B cell (primary cell): Measurements from ENCODE around the gene KHDC4. TPM values are rescaled to one million over a fixed set of nuclear protein-coding genes. Genes with fewer than 3 reads are reported as not detected.
A peak's percentile ranks its signal among the peaks of the same experiment; 100 is the strongest.

Source experiments
- ATAC-seq: fragments of 200-7000 bp; cut with Tn5 transposase; one replicate; pipeline ENCODE4 v1.10.0; 2021; ENCODE audit warnings: low read depth, mild to moderate bottlenecking, moderate number of reproducible peaks, moderate library complexity
- CTCF ChIA-PET: fragments of 350-600 bp; sonication (Branson Sonifier 250); formaldehyde crosslinking; loops from one replicate; lab custom pipeline; 2021; ENCODE audit warnings: antibody characterized with exemption, inconsistent platforms; lab: Charles Lee
- POLR2A ChIA-PET: fragments of 350-600 bp; sonication (Branson Sonifier 250); formaldehyde crosslinking; loops from one replicate; lab custom pipeline; 2021; ENCODE audit warnings: antibody characterized with exemption; lab: Charles Lee
- DNase-seq: peaks from one replicate; pipeline ENCODE4 v3.0.0; 2013
- H2AFZ ChIP-seq: 2 replicates; pipeline ENCODE4 v1.6.1; 2012; ENCODE audit warnings: mild to moderate bottlenecking, low read depth, low read length; ENCODE audit not compliant: insufficient read depth, poor library complexity, severe bottlenecking
- H3K27ac ChIP-seq, 2 donors: 1 replicate in 1 of 2; 2 replicates in 1 of 2; pipeline ENCODE4 v1.5.1; 2012 to 2013; ENCODE audit warnings: low read length in 2 of 2, mild to moderate bottlenecking in 2 of 2, moderate library complexity in 1 of 2
- H3K27me3 ChIP-seq, 4 experiments: fragments of 200-600 bp in 1 of 4; sonication (generic) in 1 of 4; replicated peaks in 1 of 4; 1 replicate in 2 of 4; 2 replicates in 2 of 4; pipeline versions ENCODE4 v1.6.1 to v1.7.0; 2013 to 2016; ENCODE audit warnings: low read length in 3 of 4, mild to moderate bottlenecking in 2 of 4, mixed read lengths in 1 of 4, moderate library complexity in 1 of 4; ENCODE audit not compliant: insufficient read depth in 4 of 4, control insufficient read depth in 3 of 4; ENCODE audit errors: control extremely low read depth in 1 of 4
- H3K36me3 ChIP-seq, 2 experiments: replicated peaks in 1 of 2; 1 replicate in 1 of 2; 2 replicates in 1 of 2; pipeline versions ENCODE4 v1.6.1 to v1.7.1; 2013; ENCODE audit warnings: low read length in 1 of 2; ENCODE audit not compliant: insufficient read depth in 2 of 2, control insufficient read depth in 1 of 2; ENCODE audit errors: control extremely low read depth in 1 of 2, extremely low read depth in 1 of 2
- H3K4me1 ChIP-seq, 2 donors: fragments of 200-600 bp in 1 of 2; sonication (generic) in 1 of 2; 1 replicate in 1 of 2; 2 replicates in 1 of 2; pipeline versions ENCODE4 v1.5.1 to v1.6.1; 2013 to 2017; ENCODE audit warnings: low read length in 2 of 2; ENCODE audit not compliant: control insufficient read depth in 2 of 2, insufficient read depth in 2 of 2
- H3K4me2 ChIP-seq: replicated peaks from 2 replicates; pipeline ENCODE3; 2012; ENCODE audit warnings: mild to moderate bottlenecking, low read depth, low read length; ENCODE audit not compliant: poor library complexity, severe bottlenecking
- H3K4me3 ChIP-seq, 5 experiments: fragments of 200-600 bp in 1 of 5; sonication (generic) in 1 of 5; 1 replicate in 3 of 5; 2 replicates in 2 of 5; pipeline versions ENCODE4 v1.5.1 to v1.7.0; 2011 to 2016; ENCODE audit warnings: low read length in 4 of 5, mild to moderate bottlenecking in 4 of 5, low read depth in 2 of 5, control low read depth in 1 of 5, moderate library complexity in 1 of 5; ENCODE audit not compliant: insufficient read depth in 1 of 5; ENCODE audit errors: control extremely low read depth in 1 of 5, extremely low read depth in 1 of 5
- H3K79me2 ChIP-seq: fragments of 200-600 bp; sonication (generic); one replicate; pipeline ENCODE4 v1.6.0; 2016; ENCODE audit warnings: low read length; ENCODE audit not compliant: control insufficient read depth, insufficient read depth
- H3K9ac ChIP-seq: fragments of 200-600 bp; sonication (generic); 2 replicates; pipeline ENCODE4 v1.6.1; 2017; ENCODE audit warnings: mild to moderate bottlenecking, low read length, moderate library complexity
- H3K9me3 ChIP-seq, 3 donors: one replicate each; pipeline versions ENCODE4 v1.6.1 to v1.7.1; 2013; ENCODE audit warnings: low read length in 2 of 3; ENCODE audit not compliant: control insufficient read depth in 2 of 3, insufficient read depth in 1 of 3; ENCODE audit errors: control extremely low read depth in 1 of 3
- H4K20me1 ChIP-seq: 2 replicates; pipeline ENCODE4 v1.6.0; 2012; ENCODE audit warnings: mild to moderate bottlenecking, low read length; ENCODE audit not compliant: insufficient read depth, control insufficient read depth, poor library complexity, severe bottlenecking
- H3K27ac Mint-ChIP-seq: one replicate; pipeline ENCODE4 v1.8.0; 2021; ENCODE audit warnings: mixed read lengths
- H3K27me3 Mint-ChIP-seq: one replicate; pipeline ENCODE4 v1.8.0; 2021; ENCODE audit warnings: mixed read lengths
- H3K4me1 Mint-ChIP-seq: one replicate; pipeline ENCODE4 v1.8.0; 2021; ENCODE audit warnings: mixed read lengths
- H3K4me3 Mint-ChIP-seq: one replicate; pipeline ENCODE4 v1.8.0; 2021; ENCODE audit warnings: mixed read lengths
- H3K9me3 Mint-ChIP-seq: one replicate; pipeline ENCODE4 v1.8.0; 2022; ENCODE audit warnings: mixed read lengths; ENCODE audit not compliant: insufficient read depth
- EZH2 ChIP-seq: IDR thresholded peaks from 2 replicates; pipeline ENCODE4 v1.6.1; 2012; ENCODE audit warnings: borderline replicate concordance, low read depth, mild to moderate bottlenecking, moderate library complexity, low read length; ENCODE audit not compliant: insufficient read depth, poor library complexity, severe bottlenecking
- WGBS: methylation state at CpG from one replicate; pipeline ENCODE4 v1.1.5; 2013; ENCODE audit warnings: missing lambda C conversion rate; ENCODE audit not compliant: insufficient coverage; 5-methylcytosine and 5-hydroxymethylcytosine counted together
- intact Hi-C: fragments of 100-400 bp; cut with micrococcal nuclease; formaldehyde crosslinking; loops from one replicate; pipeline ENCODE4 v1.10.0; 2022
- polyA plus RNA-seq: library from polyadenylated mRNA; depleted of rRNA; stranded (reverse); fragments of >200 nt; gene quantifications from 2 replicates; pipeline ENCODE4 v1.2.3, GENCODE V29; 2012
- total RNA-seq, 2 donors: library from RNA; stranded (reverse); fragments of 120-200 nt in 1 of 2; gene quantifications; 1 replicate in 1 of 2; 2 replicates in 1 of 2; pipeline versions ENCODE4 v1.2.3 to v1.2.4, GENCODE V29; 2013 to 2022
- TF ChIP-seq, protein P1 (sequence below): fragments of 200-600 bp; IDR thresholded peaks from one replicate; pipeline ENCODE4 v1.8.0; 2022; ENCODE audit warnings: antibody characterized with exemption, mild to moderate bottlenecking

Gene KHDC4
- total and polyA plus RNA-seq, 2 donors (not counting 1 experiment from before 2014, with no cell fraction given) = 51.3 to 122 TPM

DNA sequence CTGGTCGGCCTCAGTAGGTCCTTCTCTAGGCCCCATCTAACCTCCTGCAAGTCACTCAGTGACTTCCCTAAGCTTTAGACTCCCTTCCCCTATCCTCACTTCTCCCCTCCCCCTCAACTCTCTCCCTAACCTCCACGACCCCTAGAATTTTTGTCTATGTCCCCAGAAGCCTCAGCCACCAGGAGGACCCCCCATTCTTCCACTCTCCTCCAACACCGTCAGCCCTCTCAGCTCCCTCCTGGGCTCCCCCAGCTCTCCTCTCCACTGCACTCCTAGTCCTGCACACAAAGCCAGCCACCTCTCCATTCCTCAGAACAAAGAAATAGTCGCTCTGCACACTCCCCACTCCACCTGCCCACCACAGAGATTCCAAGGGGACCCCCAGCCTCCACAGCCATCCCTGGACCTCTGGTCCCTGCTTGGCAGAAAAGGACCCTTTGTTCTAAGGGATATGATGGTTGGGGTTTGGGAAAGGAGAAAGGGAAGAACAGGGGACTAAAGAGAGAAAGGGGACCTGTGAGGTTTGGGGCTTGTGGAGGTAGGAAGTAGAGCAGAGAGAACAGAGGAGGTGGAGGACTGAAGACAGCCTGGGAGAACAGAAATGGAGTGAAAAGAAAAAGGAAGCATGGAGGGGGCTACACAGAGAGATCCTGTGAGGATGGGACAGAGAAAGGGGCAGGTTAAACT is 41.3 kb upstream of the KHDC4 start:
- H3K4me3 Mint-ChIP-seq = peak overlapping the region; percentile 95
- Histone ChIP-seq H2AFZ (no peak overlapping the region), H3K27ac (peak overlapping the region; percentile 70 to 91), H3K4me2 (peak overlapping the region; percentile 93), H3K4me1 (peaks cover 63 to 73% of the 10 kb centered on the region in 2 donors), H3K27me3 (no peaks in the 10 kb centered on the region), H4K20me1 (peaks cover 75% of the 10 kb centered on the region), H3K79me2 (peaks cover 99% of the 10 kb centered on the region), H3K36me3 (peaks cover 4 to 25% of the 10 kb centered on the region in 2 experiments), H3K4me3 (peak overlapping the region; percentile 71 to 93 (median 81)), H3K9ac (peak overlapping the region; percentile 89), H3K9me3 (no peaks in the 10 kb centered on the region)
- ChIA-PET POLR2A (interaction anchor here (0.7 to 4.4 kb wide), 5 partner anchors 7 to 41 kb away, joined by 3 to 27 read pairs (median 5); partner anchors contain the start of gene KHDC4), CTCF (interaction anchor here (1.2 to 12.2 kb wide), 10 partner anchors 8 to 42 kb away, joined by 4 to 206 read pairs (median 10); partner anchors contain the start of genes KHDC4 and RXFP4)
- DNase-seq (peak; percentile 4), ATAC-seq (no peak)
- H3K4me1 Mint-ChIP-seq = peaks cover 80% of the 10 kb centered on the region
- H3K9me3 Mint-ChIP-seq = no peaks in the 10 kb centered on the region
- H3K27me3 Mint-ChIP-seq = no peaks in the 10 kb centered on the region
- TF ChIP-seq EZH2 = no peak
- TF ChIP-seq, protein P1, sequence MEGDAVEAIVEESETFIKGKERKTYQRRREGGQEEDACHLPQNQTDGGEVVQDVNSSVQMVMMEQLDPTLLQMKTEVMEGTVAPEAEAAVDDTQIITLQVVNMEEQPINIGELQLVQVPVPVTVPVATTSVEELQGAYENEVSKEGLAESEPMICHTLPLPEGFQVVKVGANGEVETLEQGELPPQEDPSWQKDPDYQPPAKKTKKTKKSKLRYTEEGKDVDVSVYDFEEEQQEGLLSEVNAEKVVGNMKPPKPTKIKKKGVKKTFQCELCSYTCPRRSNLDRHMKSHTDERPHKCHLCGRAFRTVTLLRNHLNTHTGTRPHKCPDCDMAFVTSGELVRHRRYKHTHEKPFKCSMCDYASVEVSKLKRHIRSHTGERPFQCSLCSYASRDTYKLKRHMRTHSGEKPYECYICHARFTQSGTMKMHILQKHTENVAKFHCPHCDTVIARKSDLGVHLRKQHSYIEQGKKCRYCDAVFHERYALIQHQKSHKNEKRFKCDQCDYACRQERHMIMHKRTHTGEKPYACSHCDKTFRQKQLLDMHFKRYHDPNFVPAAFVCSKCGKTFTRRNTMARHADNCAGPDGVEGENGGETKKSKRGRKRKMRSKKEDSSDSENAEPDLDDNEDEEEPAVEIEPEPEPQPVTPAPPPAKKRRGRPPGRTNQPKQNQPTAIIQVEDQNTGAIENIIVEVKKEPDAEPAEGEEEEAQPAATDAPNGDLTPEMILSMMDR = no peak
- H3K27ac Mint-ChIP-seq = peak overlapping the region; percentile 94
- intact Hi-C loops = loop anchor here (5.0 kb wide), 1 partner anchor 228 kb away; no protein-coding TSS in a partner anchor
- 6% methylated on average over 4 of the region's 4 CpGs for WGBS
